ENCODE measurements around the gene B3GAT3.
"Not testable (repeated sequence)": the region's sequence is repeated elsewhere in the genome, so short reads cannot be mapped to it uniquely, and the experiment has no call there.

Gene B3GAT3

GRCh38 chr11:62575156-62575555, 46.6 kb downstream of the B3GAT3 start:
- no peak for DNase-seq

DNA sequence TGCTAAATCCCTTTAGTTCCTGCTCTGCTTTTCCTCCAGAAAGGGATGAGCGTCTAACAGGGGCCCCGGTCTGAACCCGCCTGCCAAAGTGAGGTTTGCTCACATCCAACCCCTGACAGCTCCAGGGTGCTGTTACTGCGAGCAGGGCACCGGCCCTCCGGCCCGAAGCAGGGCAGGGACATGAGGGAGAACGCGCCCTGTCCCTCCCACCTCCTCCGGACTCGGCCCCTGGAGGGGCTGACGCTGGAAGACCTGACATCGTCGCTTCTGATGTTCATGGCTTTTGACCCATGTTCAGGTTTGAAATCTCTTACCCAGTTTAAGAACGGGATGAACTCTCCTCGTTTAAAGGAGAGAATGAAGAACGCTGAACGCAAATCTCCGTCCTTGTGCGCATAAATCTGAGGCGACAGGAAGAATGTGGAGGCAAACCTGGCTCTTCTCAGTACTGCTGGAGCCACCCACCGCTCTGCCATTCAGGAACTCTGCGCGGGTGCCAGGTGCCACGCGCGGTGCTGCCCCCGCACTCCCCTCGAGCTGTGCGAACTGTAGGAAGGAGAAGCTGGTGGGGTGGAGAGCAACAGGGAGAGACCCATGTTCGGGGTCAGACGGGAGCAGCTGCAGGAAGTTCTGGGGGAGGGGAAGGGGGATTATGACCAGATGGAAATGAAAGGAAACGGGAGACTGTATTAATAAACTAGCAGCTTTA, 47.3 kb downstream of the B3GAT3 start:
- DNase-seq: no peak

GRCh38 chr11:62573592-62574362, 48.0 kb downstream of the B3GAT3 start, which contains the start of gene EEF1G:
TSS of gene EEF1G (minus strand) at chr11:62573891. CDS start at chr11:62573842, 49 bp downstream.
- peak; percentile 98 for DNase-seq

GRCh38 chr11:62573006-62573591, 48.7 kb downstream of the B3GAT3 start:
- no peak for DNase-seq

DNA sequence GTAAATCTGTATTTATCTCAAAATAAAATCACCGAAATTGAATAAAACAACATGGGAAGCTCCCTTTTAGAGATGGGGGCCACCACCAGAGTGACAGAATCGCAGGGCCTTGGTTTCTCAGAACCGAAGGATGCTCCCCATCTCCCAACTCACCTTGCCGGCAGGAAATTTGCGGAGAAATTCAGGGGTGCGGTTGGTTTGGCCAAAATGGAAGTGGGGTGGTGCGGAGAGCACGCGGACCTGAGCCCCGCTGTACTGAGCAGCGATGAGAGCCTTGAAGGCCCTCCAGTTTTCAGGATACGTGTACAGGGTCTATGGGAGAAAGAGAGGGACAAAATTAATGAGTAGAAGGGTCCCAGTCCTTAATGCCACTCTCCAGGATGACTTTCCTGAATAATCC, 49.4 kb downstream of the B3GAT3 start:
- no peak for DNase-seq

- not testable (repeated sequence) for DNase-seq
These were observed 50.3 kb downstream of the B3GAT3 start for GRCh38 chr11:62571493-62571892.

DNA sequence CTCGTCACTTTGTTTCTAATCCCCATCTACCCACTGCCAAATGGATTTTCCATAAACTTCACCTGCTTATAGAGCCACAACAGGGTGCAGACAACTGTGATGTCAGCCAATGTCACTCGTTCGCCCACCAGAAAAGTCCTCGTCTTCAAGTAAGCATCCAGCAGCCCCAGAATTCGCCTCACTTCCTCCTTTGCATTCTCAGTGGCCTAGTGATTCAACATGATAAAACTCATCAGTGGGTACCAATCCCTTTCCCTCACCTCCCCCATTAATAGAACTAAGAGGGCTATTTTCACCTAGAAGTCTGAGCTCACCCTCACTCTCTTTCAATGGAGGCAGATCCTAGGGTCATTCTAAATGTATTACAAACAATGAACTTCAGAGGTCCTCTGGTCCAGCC, 50.9 kb downstream of the B3GAT3 start:
- DNase-seq: not testable (repeated sequence)

GRCh38 chr11:62569611-62570010, 52.2 kb downstream of the B3GAT3 start:
- no peak for DNase-seq

GRCh38 chr11:62567018-62567633, 54.7 kb downstream of the B3GAT3 start:
- DNase-seq: no peak

DNA sequence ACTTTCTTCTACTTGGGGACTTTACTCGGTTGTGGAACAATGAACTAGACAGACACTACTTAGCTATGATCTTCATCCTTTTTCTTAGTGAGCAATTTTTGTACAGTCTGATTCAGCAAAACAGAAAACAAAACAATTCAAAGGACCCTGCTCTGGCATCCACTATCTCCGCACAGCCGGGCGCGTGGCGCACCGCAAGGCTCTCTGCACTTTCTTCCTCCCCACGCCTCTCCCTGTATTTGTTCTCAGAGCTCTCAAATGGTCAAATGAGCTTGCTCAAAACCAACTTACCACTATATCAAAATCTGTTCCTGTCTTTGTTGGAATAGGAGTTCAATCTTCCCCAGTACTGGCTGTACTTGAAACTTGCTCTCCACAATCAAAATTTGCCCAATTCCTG, 55.5 kb downstream of the B3GAT3 start:
- no peak for DNase-seq

Measured in NCI-H1694 (cell line).